Activated gamma-delta T cell treated with Interleukin-2 at 50 U/mL for 16 hours (primary cell): ENCODE data around the gene IZUMO1R.
"Not testable (repeated sequence)": the region's sequence is repeated elsewhere in the genome, so short reads cannot be mapped to it uniquely, and the experiment has no call there.

Experiments
- DNase-seq: peaks from one replicate; pipeline ENCODE4 v3.0.0-alpha.2; 2020

Gene IZUMO1R

DNA sequence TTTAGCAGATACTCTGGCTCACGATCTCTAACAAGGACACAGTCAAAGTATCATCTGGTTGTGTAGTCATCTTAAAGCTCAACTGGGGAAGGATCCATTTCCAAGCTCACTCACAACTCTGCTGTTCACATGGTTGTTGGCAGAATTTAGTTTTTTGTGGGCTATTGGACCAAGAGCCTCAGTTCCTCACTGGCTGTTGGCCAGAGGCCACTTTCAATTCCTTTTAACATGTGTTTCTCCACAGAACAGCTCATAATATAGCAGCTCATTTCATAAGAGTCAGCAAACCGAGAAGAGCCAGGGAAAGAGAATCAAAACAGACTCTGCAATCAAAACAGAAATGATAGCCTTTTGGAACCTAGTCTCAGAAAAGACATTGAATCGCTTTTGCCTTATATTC is 22.6 kb downstream of the IZUMO1R start:
- no peak for DNase-seq

- no peak for DNase-seq
Observed at GRCh38 chr11:94328587-94329080, 24.3 kb downstream of the IZUMO1R start.

DNA sequence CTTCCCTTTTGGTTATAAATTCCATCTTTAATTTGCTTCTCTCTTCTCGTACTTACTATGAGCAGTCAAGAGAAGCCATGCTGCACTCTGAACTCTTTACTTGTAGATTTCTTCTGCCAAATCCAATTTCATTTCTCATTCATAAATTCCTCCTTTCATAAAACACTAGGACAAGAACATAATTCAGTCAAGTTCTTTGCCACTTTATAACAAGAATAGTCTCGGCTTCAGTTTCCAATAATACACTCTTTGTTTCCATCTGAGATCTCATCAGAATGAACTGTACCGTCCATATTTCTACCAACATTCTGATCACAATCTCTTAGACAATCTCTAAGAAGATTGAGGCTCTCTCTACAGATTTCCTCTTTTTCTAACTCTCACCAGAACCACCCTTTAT is 25.1 kb downstream of the IZUMO1R start:
- DNase-seq, result no peak

DNA sequence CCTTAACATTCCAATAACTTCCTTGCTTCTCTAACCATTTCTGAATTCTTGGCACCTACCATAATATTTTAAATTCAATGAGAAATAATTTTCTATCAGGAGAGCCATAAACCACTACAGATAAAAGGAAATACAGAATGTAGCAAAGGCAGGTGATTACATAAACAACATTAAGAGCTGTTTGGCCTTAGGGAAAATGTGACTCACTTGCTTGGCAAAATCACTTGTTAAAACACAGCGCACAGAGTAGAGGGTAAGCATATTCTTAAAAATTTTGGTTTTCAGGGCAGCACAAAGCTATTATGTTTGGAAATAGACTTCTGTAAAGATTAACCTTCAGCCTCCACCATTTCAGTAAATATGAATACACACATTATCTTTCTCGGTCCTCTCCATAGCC is 26.4 kb downstream of the IZUMO1R start:
- DNase-seq, result no peak

GRCh38 chr11:94332814-94333213 is 28.4 kb downstream of the IZUMO1R start:
- no peak for DNase-seq

- DNase-seq, result no peak
Observed at GRCh38 chr11:94336033-94336432, 31.7 kb downstream of the IZUMO1R start.

DNA sequence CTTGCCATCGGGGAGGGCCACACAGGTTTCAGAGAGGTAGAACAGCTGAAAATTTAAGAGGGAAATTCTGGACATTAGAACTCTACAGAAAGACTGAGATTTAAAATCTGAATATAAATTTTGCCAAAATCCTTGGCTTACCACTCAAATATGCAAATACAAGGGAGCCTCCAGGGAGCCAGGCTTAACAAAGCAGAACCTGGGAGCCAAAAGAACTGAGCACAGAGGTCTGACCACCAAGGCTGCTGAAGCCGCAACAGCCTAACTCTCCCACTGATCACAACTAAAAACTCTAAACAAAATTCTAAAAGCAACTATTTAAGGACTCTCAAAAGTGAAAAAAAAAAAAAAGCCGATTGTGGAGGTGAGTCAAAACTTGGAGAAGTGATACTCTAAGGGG is 34.3 kb downstream of the IZUMO1R start:
- DNase-seq, result no peak

GRCh38 chr11:94342250-94342649 is 37.9 kb downstream of the IZUMO1R start:
- no peak for DNase-seq

GRCh38 chr11:94343495-94343894 is 39.1 kb downstream of the IZUMO1R start:
- no peak for DNase-seq

GRCh38 chr11:94346311-94346710 is 41.9 kb downstream of the IZUMO1R start:
- DNase-seq, result not testable (repeated sequence)

GRCh38 chr11:94350850-94351563 is 46.6 kb downstream of the IZUMO1R start:
- not testable (repeated sequence) for DNase-seq
